T-helper 22 cell (primary cell): ENCODE measurements around the gene NGDN.

Experiments
- DNase-seq: peaks from one replicate; pipeline ENCODE4 v3.0.0-alpha.2; 2020; ENCODE audit warnings: low read depth

The NGDN gene

GRCh38 chr14:23470947-23471346 lies 1.4 kb downstream of the NGDN start:
- DNase-seq = no peak

DNA sequence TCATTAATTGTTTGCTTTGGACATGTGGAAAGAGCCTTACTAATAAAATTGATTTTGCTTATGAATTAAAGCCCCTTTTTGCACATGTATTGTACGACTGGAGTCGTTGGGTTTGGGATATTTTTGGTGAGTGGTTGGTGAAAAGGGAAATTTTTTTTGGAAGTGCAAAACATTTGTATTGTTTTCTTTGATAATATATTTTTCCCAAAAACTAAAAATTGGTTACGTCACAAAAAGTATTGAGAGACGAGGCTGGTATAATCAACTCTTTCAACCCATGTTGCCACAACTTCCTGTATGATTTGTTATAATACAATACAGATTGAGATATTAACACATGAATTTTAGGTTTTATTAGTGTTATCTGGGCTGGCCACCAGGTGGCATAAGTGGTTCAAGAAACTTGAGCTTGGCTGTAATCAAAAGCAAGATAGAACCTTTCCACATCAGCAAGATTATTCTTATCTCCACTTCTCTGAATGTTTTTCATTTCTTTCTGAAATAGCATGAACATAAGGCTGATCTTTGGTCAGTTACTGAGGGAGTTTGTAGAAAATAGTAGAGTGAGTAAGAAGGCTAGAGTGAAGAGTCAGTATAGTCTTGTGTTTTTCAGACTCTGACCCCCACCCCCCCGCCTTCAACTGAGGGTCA lies 8.7 kb downstream of the NGDN start:
- peak; percentile 24 for DNase-seq

DNA sequence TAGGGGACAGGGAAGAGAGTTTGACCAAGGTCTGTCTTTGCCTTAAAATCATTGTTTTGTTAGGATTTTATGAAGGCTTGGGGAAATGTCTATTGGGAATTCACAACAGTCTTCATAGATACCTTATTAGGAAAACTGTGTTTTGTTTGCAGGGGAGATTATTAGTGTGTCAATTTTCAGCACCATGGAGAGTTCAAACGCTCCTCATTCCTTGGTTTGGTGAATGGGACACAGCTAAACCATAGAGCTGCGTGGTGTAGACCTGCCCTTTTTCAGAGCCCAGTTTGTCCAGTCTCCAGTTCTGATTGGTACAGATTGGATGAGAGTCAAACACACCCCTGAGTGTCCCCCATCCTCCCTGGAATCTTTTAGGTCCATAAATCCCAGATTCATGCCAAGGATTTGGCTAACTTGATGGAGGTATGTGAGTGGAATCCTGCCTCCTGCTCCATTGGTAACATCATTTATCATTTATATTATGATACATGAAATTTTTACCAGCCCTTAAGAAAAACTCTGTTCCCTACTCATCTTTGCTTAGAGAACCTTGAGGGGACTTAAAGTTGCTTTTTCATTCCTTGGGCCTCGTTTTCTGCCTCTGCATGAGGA lies 12.0 kb downstream of the NGDN start:
- no peak for DNase-seq

DNA sequence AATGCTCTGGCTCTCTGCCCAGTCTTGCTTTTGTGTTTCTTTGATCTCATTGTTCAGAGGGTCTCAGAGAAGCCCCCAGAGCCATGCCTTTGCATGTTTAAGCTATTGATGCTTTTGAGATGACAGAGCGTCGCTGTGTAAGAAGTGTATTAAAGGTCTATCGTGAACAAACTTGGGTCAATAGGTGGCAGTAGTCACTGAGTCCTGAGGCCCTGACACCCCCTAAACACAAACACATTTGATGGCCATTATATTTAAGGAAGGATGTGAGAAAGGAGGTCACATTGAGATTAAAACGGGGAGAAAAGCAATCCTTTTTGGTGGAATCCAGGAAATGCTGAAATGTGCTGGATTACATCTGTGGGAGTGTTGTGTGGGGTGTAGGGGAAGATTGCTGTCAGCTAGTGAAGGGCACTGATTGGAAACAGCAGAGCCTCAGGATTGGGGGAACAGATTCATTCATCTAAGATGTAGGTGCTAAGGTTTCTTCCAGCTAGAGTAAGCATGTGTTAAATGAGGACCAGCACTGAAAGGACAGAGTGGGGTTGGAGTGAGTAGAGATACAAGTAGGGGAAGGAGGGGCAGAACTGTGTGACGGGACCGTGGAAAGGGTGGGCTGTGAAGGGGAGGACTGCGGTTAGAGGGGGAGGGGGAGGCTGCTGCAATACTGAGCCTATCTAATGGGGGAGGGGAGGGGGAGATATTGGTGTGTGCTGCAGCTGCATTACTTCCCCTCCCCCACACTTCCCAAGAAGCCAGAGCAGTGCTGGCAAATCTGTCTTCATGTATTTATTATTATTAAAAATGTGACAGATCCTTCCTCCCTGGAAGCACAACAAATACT lies 12.7 kb downstream of the NGDN start:
- DNase-seq = no peak

GRCh38 chr14:23482823-23483148 lies 13.3 kb downstream of the NGDN start:
- no peak for DNase-seq

DNA sequence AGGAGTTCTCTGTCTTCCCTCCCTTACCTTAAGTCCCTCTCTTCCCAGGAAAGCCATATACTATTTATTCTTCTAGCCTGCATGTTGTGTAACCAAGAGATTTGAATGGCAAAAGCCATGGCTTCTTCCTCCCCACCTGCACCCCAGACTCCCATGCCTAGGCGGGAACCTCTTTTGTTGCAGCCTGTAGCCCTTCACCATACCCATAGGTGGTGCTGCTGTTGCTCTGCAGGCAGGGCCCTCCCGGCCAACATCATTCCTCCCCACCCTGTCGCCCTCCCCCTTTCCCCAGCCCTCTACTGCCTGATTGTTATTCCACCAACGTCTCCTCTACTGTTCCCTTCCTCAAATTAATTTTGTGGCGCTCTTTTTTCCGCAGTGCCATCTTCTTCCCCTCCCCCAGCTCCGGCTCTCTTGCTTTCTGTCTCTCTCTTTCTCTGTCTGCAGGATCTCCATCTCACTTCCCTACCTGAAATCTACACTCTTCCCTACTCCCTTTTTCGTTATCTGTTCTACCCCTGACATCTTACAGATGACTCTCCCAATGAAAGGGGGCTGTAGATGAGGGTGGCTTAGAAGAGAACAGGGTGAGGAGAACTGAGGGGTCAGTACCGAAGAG lies 13.8 kb downstream of the NGDN start:
- no peak for DNase-seq

- no peak for DNase-seq
Observed at GRCh38 chr14:23485326-23485725, 15.8 kb downstream of the NGDN start.

- no peak for DNase-seq
Observed at GRCh38 chr14:23486036-23486435, 16.5 kb downstream of the NGDN start.

- DNase-seq = no peak
Observed at GRCh38 chr14:23487216-23487615, 17.7 kb downstream of the NGDN start.

DNA sequence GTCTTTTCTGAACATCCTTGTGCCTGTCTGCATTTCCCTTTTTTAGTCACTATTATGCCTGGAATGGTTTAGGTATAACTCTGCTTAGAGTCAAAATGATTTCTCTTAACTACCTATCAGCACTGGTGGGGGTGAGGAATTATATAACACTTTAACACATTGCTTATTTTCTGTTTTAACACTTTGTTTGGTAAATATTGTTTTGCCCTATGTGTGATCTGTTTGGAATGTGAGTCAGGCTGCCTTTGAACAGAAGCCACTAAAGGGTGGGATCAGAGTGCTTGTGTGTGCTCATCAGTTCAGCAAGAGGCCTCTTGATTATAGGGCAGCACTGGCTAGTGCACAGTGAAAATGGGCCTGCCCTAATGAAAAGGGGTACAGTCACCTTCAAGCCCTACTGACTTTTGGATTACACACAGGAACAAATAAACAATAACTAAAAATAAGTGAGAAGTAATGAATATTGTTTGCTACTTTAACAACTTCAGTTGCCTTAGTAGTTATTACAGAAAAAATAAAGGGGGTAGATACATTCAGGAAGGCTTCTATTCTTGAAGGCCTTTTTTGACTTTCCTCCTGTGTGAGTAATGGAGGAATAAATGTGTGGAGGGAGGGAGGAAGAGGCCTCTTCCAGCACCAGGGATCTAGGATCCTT lies 23.2 kb downstream of the NGDN start:
- DNase-seq = no peak

DNA sequence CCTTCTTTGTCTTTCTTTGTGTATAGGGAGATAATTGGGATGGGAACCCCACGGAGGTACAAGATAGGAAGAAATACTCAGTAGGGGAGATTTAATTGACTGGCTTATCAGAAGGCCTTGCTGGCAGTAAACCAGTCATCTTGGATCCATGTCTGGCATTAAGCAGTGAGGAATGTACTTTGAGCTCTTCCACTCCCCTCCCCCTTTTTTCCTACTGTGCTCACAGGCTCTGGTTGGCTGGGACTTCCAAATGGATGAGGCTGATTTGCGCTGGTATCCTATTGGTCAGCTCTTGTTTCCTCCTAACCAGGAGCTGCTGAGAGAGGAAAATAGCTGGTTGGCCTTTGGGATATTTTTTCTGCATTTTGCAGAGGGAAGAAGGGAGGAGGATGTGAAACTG lies 24.7 kb downstream of the NGDN start:
- no peak for DNase-seq

- DNase-seq = no peak
Observed at GRCh38 chr14:23512156-23512555, 42.7 kb downstream of the NGDN start.

DNA sequence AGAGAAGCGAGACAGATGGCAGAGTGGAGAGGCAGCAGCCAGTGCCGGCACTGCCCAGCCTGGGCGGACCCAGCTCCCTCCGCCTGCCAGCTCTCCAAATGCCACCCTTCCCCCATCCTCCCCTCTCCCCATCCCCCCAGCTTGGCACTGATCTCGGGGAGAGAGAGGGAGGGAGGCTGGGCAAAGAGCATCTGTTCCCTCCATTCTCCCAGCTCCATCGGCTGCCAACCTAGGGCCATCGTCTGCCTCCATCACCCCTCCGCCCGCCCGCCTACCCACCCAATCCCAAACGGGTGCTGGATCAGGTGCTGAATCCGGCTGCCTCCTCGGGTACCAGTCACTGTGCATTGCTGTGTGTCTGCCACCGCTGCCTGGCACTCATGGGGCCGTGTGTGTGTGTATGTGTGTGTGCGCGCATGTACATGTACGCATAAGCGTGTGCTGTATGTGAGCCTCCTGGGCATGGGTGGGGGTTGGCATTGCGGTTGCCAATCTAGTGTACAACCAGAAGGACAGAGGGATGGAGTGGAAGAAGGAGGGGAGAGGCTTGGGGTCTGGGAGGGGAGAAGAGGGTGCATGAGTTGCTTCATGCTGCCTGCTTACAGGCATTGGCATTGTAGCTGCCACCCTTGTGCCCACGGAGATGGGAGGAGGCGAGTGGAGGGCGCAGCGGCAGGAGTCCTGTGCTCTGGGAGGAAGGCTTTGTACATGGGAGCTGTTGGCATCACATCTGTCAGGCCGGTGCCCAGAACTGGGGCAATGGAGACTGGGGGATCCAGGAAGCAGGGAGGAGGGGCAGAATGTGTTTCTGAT lies 43.7 kb downstream of the NGDN start:
- no peak for DNase-seq

DNA sequence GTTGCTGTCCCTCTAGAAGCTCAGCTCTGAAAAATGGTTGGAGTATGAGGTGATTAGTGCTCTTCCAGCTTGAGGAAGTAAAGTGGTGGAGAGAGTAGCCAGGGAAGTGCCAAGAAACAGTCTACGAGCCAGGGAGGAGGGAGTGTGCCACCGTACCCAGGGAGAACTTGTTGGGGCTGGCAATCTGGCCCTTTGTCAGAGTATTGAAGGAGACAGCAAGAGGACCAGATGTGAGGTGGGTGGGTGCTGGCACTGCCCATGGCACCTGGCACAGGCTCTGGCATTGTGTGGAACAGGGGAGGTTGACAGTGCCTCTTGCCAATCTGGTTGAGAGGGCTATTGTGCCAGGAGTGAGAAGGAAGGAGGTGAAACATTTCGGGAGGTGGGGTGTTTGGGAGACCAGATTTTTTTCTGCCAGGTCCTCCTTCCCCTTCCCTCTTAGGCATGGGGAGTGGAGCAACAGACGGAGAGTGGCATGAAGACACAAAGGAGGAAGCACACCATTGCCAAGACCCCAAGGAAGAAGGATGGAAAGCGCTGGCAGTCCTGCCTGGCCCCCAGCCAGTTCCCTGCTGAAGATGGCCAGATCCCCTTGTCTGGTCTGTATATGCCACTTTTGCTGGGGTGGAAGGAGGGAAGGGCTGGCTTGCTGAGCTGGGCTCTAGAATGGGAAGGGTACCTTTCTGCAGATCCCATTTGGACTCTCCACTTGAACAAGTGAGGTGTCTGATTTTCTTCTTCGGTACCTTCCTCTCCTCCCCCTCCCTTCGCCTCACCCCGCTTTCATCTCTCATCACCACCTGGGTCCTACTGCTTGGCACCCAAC lies 44.5 kb downstream of the NGDN start:
- DNase-seq = no peak

GRCh38 chr14:23514644-23514957 lies 45.1 kb downstream of the NGDN start:
- DNase-seq = no peak

GRCh38 chr14:23517650-23518326 lies 48.3 kb downstream of the NGDN start:
- DNase-seq = no peak

- DNase-seq = no peak
Observed at GRCh38 chr14:23518709-23519108, 49.2 kb downstream of the NGDN start.

GRCh38 chr14:23520899-23521533 lies 51.5 kb downstream of the NGDN start:
- no peak for DNase-seq

GRCh38 chr14:23521785-23522640 lies 52.5 kb downstream of the NGDN start:
- DNase-seq = no peak
